Coronary artery (tissue), 2 donors: ENCODE measurements around the gene CHIC1.
"Not testable (repeated sequence)": the region's sequence is repeated elsewhere in the genome, so short reads cannot be mapped to it uniquely, and the experiment has no call there.

Experiments
- DNase-seq: peaks from one replicate; pipeline ENCODE4 v3.0.0-alpha.2; 2017; ENCODE audit warnings: low spot score
- H3K27ac ChIP-seq, 2 donors: fragments of 200-600 bp; sonication (generic); one replicate each; pipeline ENCODE4 v1.5.1; 2016 to 2019
- H3K4me3 ChIP-seq: fragments of 200-600 bp; sonication (generic); 2 replicates; pipeline ENCODE4 v1.5.1; 2016; ENCODE audit warnings: mild to moderate bottlenecking, moderate library complexity
- TF ChIP-seq, protein P1 (sequence below): fragments of 200-600 bp; sonication (generic); IDR thresholded peaks from one replicate; pipeline ENCODE4 v1.5.1; 2019; ENCODE audit warnings: antibody characterized with exemption

CHIC1 gene

DNA sequence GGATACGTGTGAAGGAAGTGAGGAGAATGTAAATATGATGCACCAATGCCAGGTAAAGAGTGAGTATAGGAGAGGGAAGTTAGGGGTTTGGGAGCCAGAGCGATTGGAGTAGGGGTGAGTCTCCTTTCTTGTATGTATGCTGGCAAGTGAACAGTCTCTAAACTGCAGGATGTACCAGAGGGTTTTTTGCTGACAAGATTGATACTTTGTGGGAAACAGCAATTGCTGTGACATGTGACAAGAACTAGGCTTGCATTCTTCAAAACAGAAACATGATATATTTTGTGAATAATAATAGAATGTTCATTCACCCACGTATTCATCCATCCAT is 706 bp downstream of the CHIC1 start:
- Histone ChIP-seq H3K27ac (peak overlapping the region; percentile 86 to 90), H3K4me3 (peak overlapping the region; percentile 82)
- TF ChIP-seq, protein P1, sequence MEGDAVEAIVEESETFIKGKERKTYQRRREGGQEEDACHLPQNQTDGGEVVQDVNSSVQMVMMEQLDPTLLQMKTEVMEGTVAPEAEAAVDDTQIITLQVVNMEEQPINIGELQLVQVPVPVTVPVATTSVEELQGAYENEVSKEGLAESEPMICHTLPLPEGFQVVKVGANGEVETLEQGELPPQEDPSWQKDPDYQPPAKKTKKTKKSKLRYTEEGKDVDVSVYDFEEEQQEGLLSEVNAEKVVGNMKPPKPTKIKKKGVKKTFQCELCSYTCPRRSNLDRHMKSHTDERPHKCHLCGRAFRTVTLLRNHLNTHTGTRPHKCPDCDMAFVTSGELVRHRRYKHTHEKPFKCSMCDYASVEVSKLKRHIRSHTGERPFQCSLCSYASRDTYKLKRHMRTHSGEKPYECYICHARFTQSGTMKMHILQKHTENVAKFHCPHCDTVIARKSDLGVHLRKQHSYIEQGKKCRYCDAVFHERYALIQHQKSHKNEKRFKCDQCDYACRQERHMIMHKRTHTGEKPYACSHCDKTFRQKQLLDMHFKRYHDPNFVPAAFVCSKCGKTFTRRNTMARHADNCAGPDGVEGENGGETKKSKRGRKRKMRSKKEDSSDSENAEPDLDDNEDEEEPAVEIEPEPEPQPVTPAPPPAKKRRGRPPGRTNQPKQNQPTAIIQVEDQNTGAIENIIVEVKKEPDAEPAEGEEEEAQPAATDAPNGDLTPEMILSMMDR = no peak
- no peak for DNase-seq

DNA sequence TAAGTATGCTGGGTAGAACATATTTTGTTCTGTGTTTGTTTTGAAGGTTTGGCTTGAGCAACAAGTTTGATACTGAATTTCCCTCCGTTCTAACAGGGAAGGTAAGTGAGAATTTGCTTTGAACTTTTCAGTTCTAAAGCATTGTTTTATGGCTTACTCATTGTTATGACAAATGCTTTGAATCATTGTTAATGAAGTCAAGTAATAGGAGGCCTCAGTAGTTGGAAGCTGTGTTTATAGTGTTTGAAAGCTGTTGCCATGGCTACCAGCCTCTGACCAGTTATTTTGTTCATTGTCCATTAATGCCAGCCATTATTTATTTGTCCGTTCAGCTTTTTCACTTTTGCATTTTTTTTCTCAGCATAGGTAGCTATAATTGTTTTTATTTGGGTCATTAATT is 14.4 kb downstream of the CHIC1 start:
- Histone ChIP-seq H3K27ac (no peak overlapping the region), H3K4me3 (no peak overlapping the region)
- TF ChIP-seq, protein P1 = no peak
- no peak for DNase-seq

DNA sequence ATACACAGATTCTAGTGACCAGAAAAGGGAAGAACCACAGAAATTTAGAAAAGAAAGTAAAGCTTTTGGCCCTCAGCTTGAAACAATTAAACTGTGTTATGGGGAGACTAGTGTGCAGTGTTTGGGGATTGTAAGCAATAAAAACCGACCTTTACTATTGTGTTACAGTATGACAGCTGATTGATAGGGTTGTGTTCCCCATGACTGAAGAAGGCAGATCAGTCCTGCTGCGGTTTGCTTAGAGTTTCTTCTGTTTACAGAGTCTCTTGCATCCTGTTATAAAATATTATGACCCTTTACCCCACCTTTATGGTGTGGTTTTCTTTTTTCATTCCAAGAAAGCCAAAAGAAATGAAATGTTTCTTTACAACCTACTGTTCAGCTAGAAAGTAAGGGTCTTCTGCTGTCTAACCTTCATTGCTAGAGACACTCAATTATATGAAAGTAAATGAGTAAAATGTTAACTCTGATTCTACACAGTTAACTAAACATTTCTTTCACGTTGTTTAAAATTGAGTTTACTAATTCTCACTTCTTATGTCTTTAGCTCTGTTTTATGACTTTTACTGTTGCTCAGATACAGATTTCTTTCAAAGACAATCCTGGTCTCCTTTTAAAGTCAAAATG is 18.1 kb downstream of the CHIC1 start:
- Histone ChIP-seq H3K27ac (no peak overlapping the region), H3K4me3 (no peak overlapping the region)
- no peak for DNase-seq
- TF ChIP-seq, protein P1 = no peak

DNA sequence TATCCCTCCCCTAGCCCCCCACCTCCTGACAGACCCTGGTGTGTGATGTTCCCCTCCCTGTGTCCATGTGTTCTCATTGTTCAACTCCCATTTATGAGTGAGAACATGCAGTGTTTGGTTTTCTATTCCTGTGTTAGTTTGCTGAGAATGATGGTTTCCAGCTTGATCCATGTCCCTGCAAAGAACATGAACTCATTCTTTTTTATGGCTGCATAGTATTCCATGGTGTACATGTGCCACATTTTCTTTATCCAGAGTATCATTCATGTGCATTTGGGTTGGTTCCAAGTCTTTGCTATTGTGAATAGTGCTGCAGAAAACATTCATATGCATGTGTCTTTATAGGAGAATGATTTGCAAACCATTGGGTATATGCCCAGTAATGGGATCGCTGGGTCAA is 34.8 kb downstream of the CHIC1 start:
- not testable (repeated sequence) for H3K4me3 ChIP-seq, H3K27ac ChIP-seq, DNase-seq

DNA sequence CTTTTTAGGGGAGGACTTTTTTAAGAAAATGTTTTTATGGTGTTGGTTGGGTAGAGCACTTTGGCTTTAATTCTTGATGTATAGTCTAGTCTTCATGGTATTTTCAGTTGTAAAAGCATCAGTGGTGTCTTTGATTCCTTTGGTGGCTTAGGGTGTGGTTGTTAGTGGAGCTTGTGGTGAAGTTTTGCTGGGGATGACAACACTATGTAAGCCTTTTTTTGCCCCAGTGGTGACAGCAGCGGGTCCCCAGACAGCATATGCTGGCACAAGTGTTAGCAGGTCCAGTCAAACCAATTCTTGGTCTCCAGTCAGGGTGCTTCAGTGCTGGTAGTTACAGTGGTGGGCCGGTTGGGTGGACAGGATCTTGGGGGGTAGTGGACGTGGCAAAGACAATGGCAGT is 52.0 kb downstream of the CHIC1 start:
- no peak overlapping the region for H3K27ac ChIP-seq
- H3K4me3 ChIP-seq = no peak overlapping the region
- TF ChIP-seq, protein P1 = no peak
- DNase-seq = no peak

DNA sequence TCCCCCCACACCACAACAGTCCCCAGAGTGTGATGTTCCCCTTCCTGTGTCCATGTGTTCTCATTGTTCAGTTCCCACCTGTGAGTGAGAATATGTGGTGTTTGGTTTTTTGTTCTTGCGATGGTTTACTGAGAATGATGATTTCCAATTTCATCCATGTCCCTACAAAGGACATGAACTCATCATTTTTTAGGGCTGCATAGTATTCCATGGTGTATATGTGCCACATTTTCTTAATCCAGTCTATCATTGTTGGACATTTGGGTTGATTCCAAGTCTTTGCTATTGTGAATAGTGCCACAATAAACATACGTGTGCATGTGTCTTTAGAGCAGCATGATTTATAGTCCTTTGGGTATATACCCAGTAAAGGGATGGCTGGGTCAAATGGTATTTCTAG is 78.7 kb downstream of the CHIC1 start:
- not testable (repeated sequence) for H3K27ac ChIP-seq, H3K4me3 ChIP-seq, DNase-seq

DNA sequence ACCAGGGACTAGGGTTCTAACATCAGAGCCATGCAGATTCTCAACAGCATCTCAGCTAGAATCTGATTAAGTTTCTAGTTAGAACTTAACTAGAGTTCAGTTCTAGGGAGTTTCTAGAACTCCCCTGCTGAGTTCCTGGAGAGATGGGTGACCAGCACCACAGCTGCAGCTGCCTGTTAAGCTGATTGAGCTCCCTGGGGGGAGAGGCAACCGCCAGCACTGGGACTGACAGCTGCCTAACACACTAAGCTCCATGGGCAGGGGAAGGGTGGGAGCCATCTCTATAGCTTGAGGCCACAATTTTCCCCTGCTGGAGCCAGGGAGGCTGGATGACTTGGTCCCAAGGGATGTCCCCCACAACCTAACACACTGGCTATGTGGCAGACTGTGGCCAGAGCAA is 84.2 kb downstream of the CHIC1 start:
- TF ChIP-seq, protein P1 = no peak
- no peak overlapping the region for H3K27ac ChIP-seq
- H3K4me3 ChIP-seq = no peak overlapping the region
- DNase-seq = no peak

DNA sequence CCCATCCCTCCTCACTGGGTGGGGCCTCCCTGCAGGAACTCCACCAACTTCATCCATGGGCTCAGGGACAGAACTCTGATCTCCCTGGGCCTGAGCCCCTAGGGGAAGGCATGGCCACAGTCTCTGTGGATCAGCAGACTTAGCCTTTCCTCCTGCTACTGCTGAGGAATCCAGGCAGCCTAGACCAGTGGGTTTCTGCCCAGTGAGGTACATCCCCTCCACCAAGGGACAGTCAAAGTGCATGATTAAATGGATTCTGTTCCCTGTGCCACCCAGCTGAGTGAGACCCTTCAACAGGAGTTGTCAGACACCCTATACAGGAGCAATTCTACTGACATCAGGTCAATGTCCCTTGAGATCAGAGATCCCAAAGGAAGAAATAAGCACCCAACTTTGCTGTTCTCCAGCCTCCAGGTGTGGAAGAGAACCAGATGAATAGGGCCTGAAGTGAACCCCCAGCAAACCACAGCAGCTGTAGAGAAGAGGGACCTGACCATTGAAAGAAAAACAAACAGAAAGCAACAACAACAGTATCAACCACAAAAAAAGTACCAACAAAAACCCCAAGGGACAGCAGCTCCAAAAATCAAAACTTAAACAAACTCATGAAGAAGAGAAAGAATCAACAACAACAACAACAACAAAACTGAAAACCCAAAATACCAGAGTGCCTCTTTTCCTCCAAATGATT is 84.8 kb downstream of the CHIC1 start:
- TF ChIP-seq, protein P1 = no peak
- Histone ChIP-seq H3K4me3 (no peak overlapping the region), H3K27ac (no peak overlapping the region)
- no peak for DNase-seq

DNA sequence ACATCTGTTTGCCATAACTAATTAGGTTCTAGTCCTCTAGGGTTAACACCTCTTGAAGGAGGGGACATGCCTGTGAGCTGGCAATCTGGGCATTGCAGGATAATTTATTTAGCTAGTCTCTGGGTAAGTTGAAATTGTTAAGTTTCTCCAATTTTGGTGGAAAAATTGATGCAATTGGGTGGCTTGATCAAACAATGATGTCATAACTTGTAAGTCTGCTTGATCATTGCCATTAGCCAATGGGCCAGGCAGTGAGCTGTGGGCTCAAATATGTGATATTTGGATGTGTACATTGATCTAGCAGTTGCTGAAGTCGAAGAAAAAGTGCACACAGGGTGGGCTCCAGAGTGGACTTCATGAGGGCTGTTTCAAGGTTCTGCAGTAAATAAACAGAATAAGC is 98.3 kb downstream of the CHIC1 start:
- not testable (repeated sequence) for DNase-seq, H3K4me3 ChIP-seq, H3K27ac ChIP-seq
